ENCODE results near the gene BNIP5. TPM values are rescaled to one million over a fixed set of nuclear protein-coding genes. Genes with fewer than 3 reads are reported as not detected.

BNIP5 gene
- total and polyA plus RNA-seq, 2 of the 13 experiments (the other 11 are each of a cell fraction or from before 2014, with no cell fraction given), result not detected

DNA sequence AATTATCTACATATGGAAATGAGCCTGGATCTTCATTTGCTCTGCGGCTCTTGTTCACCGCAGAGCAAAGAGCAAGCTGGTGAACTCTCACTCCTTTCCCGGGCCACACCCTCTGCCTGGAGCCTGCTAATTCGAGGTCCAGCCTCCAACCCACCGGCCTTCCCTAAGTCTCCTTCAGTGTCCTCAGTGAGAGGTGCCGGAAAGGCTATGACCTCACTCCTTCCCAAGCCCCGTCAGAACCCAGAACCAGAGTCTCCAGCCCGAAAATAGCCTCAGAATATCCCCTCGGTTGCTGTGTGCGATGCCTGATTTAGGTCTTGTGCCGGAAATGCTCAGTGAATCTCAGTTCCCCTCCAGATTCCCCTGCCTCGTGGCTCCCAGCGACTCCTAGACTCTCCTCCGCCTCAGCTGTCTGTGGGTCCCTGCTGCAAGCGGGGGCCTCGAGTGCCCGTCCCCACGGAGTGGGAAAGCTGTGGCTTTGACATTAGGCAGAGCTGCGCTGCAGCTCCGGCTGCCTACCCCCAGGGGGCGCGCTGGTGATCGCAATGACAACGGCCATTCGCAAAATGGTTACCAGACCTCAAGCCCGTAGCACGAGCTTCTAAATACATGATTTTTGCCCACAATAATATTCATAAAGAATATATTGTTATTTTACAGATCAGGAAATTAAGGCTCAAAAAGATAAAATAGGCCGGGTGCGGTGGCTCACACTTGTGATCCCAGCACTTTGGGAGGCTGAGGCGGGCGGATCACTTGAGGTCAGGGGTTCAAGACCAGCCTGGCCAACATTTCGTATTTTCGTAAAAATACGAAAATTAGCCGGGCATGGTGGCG, 4.1 kb upstream of the BNIP5 start (continued):
- no peak; the same call in 1 of the 2 replicates for TF ChIP-seq TBX2 (CRISPR knock-in tag; IDR thresholded peaks at IDR 0.05; ENCODE audit: borderline replicate concordance)
- no peak for TF ChIP-seq SNRNP70 (IDR thresholded peaks at IDR 0.05; ENCODE audit: low read depth, low read length)
- TF ChIP-seq, protein P1, sequence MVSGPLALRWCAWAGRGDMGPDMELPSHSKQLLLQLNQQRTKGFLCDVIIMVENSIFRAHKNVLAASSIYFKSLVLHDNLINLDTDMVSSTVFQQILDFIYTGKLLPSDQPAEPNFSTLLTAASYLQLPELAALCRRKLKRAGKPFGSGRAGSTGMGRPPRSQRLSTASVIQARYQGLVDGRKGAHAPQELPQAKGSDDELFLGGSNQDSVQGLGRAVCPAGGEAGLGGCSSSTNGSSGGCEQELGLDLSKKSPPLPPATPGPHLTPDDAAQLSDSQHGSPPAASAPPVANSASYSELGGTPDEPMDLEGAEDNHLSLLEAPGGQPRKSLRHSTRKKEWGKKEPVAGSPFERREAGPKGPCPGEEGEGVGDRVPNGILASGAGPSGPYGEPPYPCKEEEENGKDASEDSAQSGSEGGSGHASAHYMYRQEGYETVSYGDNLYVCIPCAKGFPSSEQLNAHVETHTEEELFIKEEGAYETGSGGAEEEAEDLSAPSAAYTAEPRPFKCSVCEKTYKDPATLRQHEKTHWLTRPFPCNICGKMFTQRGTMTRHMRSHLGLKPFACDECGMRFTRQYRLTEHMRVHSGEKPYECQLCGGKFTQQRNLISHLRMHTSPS (CRISPR knock-in tag; IDR thresholded peaks at IDR 0.05; ENCODE audit: low read depth), result no peak
- TF ChIP-seq, protein P2, sequence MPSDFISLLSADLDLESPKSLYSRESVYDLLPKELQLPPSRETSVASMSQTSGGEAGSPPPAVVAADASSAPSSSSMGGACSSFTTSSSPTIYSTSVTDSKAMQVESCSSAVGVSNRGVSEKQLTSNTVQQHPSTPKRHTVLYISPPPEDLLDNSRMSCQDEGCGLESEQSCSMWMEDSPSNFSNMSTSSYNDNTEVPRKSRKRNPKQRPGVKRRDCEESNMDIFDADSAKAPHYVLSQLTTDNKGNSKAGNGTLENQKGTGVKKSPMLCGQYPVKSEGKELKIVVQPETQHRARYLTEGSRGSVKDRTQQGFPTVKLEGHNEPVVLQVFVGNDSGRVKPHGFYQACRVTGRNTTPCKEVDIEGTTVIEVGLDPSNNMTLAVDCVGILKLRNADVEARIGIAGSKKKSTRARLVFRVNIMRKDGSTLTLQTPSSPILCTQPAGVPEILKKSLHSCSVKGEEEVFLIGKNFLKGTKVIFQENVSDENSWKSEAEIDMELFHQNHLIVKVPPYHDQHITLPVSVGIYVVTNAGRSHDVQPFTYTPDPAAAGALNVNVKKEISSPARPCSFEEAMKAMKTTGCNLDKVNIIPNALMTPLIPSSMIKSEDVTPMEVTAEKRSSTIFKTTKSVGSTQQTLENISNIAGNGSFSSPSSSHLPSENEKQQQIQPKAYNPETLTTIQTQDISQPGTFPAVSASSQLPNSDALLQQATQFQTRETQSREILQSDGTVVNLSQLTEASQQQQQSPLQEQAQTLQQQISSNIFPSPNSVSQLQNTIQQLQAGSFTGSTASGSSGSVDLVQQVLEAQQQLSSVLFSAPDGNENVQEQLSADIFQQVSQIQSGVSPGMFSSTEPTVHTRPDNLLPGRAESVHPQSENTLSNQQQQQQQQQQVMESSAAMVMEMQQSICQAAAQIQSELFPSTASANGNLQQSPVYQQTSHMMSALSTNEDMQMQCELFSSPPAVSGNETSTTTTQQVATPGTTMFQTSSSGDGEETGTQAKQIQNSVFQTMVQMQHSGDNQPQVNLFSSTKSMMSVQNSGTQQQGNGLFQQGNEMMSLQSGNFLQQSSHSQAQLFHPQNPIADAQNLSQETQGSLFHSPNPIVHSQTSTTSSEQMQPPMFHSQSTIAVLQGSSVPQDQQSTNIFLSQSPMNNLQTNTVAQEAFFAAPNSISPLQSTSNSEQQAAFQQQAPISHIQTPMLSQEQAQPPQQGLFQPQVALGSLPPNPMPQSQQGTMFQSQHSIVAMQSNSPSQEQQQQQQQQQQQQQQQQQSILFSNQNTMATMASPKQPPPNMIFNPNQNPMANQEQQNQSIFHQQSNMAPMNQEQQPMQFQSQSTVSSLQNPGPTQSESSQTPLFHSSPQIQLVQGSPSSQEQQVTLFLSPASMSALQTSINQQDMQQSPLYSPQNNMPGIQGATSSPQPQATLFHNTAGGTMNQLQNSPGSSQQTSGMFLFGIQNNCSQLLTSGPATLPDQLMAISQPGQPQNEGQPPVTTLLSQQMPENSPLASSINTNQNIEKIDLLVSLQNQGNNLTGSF (CRISPR knock-in tag; IDR thresholded peaks at IDR 0.05), result no peak; the same call in 1 of the 2 replicates
- TF ChIP-seq GABPA (IDR thresholded peaks at IDR 0.05; ENCODE audit: low read depth, low read length), result no peak
- no peak for TF ChIP-seq GABPA (CRISPR knock-in tag; IDR thresholded peaks at IDR 0.05; ENCODE audit: low read depth)
- no peak for TF ChIP-seq PHB2 (IDR thresholded peaks at IDR 0.05; ENCODE audit: partially characterized antibody)
- TF ChIP-seq, protein P3, sequence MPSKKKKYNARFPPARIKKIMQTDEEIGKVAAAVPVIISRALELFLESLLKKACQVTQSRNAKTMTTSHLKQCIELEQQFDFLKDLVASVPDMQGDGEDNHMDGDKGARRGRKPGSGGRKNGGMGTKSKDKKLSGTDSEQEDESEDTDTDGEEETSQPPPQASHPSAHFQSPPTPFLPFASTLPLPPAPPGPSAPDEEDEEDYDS (CRISPR knock-in tag; IDR thresholded peaks at IDR 0.05), result no peak
- no peak for TF ChIP-seq ZNF333 (CRISPR knock-in tag; IDR thresholded peaks at IDR 0.05; ENCODE audit: borderline replicate concordance)
- TF ChIP-seq, protein P4, sequence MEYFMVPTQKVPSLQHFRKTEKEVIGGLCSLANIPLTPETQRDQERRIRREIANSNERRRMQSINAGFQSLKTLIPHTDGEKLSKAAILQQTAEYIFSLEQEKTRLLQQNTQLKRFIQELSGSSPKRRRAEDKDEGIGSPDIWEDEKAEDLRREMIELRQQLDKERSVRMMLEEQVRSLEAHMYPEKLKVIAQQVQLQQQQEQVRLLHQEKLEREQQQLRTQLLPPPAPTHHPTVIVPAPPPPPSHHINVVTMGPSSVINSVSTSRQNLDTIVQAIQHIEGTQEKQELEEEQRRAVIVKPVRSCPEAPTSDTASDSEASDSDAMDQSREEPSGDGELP (IDR thresholded peaks at IDR 0.05; ENCODE audit: borderline replicate concordance, low read depth), result 0 out of 2 replicates have a peak, but pooled peaks have one; percentile 8
- TF ChIP-seq ZFP36 (IDR thresholded peaks at IDR 0.05; ENCODE audit: borderline replicate concordance, low read depth, low read length, partially characterized antibody), result no peak
- TF ChIP-seq ZFAT (CRISPR knock-in tag; conservative IDR thresholded peaks at IDR 0.05), result no peak
- TF ChIP-seq CHD2 (IDR thresholded peaks at IDR 0.05; ENCODE audit: low read depth, low read length), result no peak
- no peak for TF ChIP-seq FOXP1 (IDR thresholded peaks at IDR 0.05)
- no peak for TF ChIP-seq FOXP1 (CRISPR knock-in tag; IDR thresholded peaks at IDR 0.05)
- no peak for TF ChIP-seq ZNF766 (CRISPR knock-in tag; IDR thresholded peaks at IDR 0.05; ENCODE audit: borderline replicate concordance)
- no peak for TF ChIP-seq SYNCRIP (IDR thresholded peaks at IDR 0.05; ENCODE audit: insufficient read depth, low read depth, low read length)
- TF ChIP-seq RARA (CRISPR knock-in tag; IDR thresholded peaks at IDR 0.05), result no peak
- 0 out of 2 replicates have a peak, but pooled peaks have one; percentile 43 for TF ChIP-seq ZNF773 (CRISPR knock-in tag; IDR thresholded peaks at IDR 0.05; ENCODE audit: borderline replicate concordance)
- TF ChIP-seq SP1 (IDR thresholded peaks at IDR 0.05), result no peak
- TF ChIP-seq SP1 (CRISPR knock-in tag; IDR thresholded peaks at IDR 0.05), result no peak

Measured in HepG2 (cell line).